Fibroblast of lung (primary cell): ENCODE measurements around the gene TMEM30A. TPM values are rescaled to one million over a fixed set of nuclear protein-coding genes. Genes with fewer than 3 reads are reported as not detected.

Source experiments
- DNase-seq, 2 donors: peaks; one replicate each; pipeline versions ENCODE4 v3.0.0 to v3.0.0-alpha.2; 2010; ENCODE audit warnings: low read depth in 2 of 2
- H2AFZ ChIP-seq: 2 replicates; pipeline ENCODE4 v1.5.1; 2012; ENCODE audit warnings: low read length, control low read depth, inconsistent platforms
- H3K27ac ChIP-seq: 2 replicates; pipeline ENCODE4 v1.5.1; 2011; ENCODE audit warnings: low read length, control low read depth; ENCODE audit not compliant: insufficient read depth
- H3K27me3 ChIP-seq: 2 replicates; pipeline ENCODE4 v1.5.1; 2011; ENCODE audit warnings: mild to moderate bottlenecking, low read length; ENCODE audit not compliant: control insufficient read depth, insufficient read depth
- H3K36me3 ChIP-seq: 2 replicates; pipeline ENCODE4 v1.5.1; 2011; ENCODE audit warnings: low read length; ENCODE audit not compliant: control insufficient read depth, insufficient read depth
- H3K4me1 ChIP-seq: 2 replicates; pipeline ENCODE4 v1.5.1; 2011; ENCODE audit warnings: low read length; ENCODE audit not compliant: control insufficient read depth, insufficient read depth; ENCODE audit errors: extremely low read depth
- H3K4me2 ChIP-seq: 2 replicates; pipeline ENCODE4 v1.5.1; 2011; ENCODE audit warnings: low read length, control low read depth; ENCODE audit not compliant: insufficient read depth; ENCODE audit errors: extremely low read depth
- H3K4me3 ChIP-seq, 4 experiments: fragments of 200-600 bp in 1 of 4; sonication (generic) in 1 of 4; replicated peaks in 1 of 4; 2 replicates each; pipeline ENCODE4 v1.5.1; 2011 to 2016; ENCODE audit warnings: low read length in 4 of 4, low read depth in 3 of 4, mild to moderate bottlenecking in 3 of 4, control low read depth in 2 of 4, inconsistent platforms in 1 of 4, mixed read lengths in 1 of 4; ENCODE audit not compliant: insufficient read depth in 1 of 4; ENCODE audit errors: control extremely low read depth in 1 of 4
- H3K79me2 ChIP-seq: 2 replicates; pipeline ENCODE4 v1.5.1; 2012; ENCODE audit warnings: mild to moderate bottlenecking, low read length, inconsistent platforms; ENCODE audit not compliant: control insufficient read depth, insufficient read depth
- H3K9ac ChIP-seq: 2 replicates; pipeline ENCODE4 v1.5.1; 2011; ENCODE audit warnings: mild to moderate bottlenecking, low read length, control low read depth; ENCODE audit not compliant: insufficient read depth
- H3K9me3 ChIP-seq: 2 replicates; pipeline ENCODE4 v1.5.1; 2012; ENCODE audit warnings: low read depth, low read length; ENCODE audit not compliant: control insufficient read depth, insufficient read depth
- H4K20me1 ChIP-seq: 2 replicates; pipeline ENCODE4 v1.5.1; 2011; ENCODE audit warnings: low read length; ENCODE audit not compliant: control insufficient read depth, insufficient read depth; ENCODE audit errors: extremely low read depth
- EZH2 ChIP-seq: IDR thresholded peaks from 2 replicates; pipeline ENCODE4 v1.5.1; 2012; ENCODE audit warnings: low read length, control low read depth, mild to moderate bottlenecking; ENCODE audit errors: missing control alignments
- polyA plus RNA-seq, 2 donors: library from polyadenylated mRNA; depleted of rRNA in 1 of 2; stranded (reverse) in 1 of 2; unstranded in 1 of 2; fragments of >200 nt; gene quantifications; 2 replicates each; pipeline ENCODE4 v1.2.1, GENCODE V29; 2011 to 2012; ENCODE audit warnings: missing spikeins in 1 of 2
- total RNA-seq: library from RNA; depleted of rRNA; stranded (reverse); fragments of >200 nt; gene quantifications from 2 replicates; pipeline ENCODE4 v1.2.1, GENCODE V29; 2014
- TF ChIP-seq, protein P1 (sequence below), 2 donors: IDR thresholded peaks in 1 of 2; conservative IDR thresholded peaks in 1 of 2; 1 replicate in 1 of 2; 2 replicates in 1 of 2; pipeline ENCODE4 v1.5.1; 2011 to 2012; ENCODE audit warnings: low read length in 2 of 2, control low read depth in 1 of 2, inconsistent platforms in 1 of 2, low read depth in 1 of 2, mild to moderate bottlenecking in 1 of 2

TMEM30A gene
- total and polyA plus RNA-seq, 2 donors (not counting 1 experiment from before 2014, with no cell fraction given) = 111 to 153 TPM

DNA sequence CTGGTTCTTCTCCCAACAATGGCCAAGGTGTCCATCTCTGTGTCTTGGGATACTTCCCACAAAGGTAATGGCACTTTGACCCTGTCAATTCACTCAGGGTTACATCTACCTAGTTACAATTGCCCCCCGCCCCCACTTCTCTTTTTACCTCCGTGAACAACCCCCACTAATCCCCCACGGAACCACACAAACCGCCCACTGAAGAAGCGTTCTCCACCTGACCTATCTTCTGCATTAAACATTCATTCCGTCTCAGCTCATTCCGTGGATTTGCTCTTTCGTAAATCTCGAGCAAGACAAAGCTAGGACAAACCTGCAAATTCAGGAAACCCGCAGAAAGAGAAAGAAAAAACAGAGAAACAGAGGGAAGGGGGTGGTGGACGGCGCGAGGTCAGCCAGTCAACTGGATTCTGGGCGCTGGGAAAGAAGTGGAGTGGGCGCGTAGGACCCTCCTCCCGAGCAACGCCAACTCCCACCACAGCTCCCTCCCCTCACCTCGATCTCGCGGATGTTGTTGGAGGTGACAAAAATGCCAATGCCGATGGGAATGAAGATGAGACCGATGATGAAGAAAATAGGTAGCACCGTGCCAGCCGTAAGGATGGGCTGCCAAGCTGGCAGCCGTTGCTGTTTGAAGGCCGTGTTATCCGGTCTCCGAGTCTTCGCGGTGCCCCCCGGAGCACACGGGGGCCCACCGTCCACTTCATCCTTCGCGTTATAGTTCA, 523 bp downstream of the TMEM30A start:
- H3K36me3 ChIP-seq = no peaks in the 10 kb centered on the region
- peak overlapping the region; percentile 95 for H3K9ac ChIP-seq
- H3K27me3 ChIP-seq = no peaks in the 10 kb centered on the region
- no peaks in the 10 kb centered on the region for H4K20me1 ChIP-seq
- H3K4me3 ChIP-seq = peak overlapping the region; percentile 88 to 99 (median 94)
- H3K9me3 ChIP-seq = no peaks in the 10 kb centered on the region
- H3K27ac ChIP-seq = peak overlapping the region; percentile 92
- H3K4me1 ChIP-seq = no peaks in the 10 kb centered on the region
- peak in 1 of 2 donors; percentile 48 for DNase-seq
- peaks cover 57% of the 10 kb centered on the region for H3K79me2 ChIP-seq
- H2AFZ ChIP-seq = peak overlapping the region; percentile 67
- H3K4me2 ChIP-seq = peak overlapping the region; percentile 96
- TF ChIP-seq, protein P1, sequence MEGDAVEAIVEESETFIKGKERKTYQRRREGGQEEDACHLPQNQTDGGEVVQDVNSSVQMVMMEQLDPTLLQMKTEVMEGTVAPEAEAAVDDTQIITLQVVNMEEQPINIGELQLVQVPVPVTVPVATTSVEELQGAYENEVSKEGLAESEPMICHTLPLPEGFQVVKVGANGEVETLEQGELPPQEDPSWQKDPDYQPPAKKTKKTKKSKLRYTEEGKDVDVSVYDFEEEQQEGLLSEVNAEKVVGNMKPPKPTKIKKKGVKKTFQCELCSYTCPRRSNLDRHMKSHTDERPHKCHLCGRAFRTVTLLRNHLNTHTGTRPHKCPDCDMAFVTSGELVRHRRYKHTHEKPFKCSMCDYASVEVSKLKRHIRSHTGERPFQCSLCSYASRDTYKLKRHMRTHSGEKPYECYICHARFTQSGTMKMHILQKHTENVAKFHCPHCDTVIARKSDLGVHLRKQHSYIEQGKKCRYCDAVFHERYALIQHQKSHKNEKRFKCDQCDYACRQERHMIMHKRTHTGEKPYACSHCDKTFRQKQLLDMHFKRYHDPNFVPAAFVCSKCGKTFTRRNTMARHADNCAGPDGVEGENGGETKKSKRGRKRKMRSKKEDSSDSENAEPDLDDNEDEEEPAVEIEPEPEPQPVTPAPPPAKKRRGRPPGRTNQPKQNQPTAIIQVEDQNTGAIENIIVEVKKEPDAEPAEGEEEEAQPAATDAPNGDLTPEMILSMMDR (conservative IDR thresholded peaks at IDR 0.05 in 1 of 2, IDR thresholded peaks at IDR 0.05 in 1 of 2; ENCODE audit: low read depth in 1 of 2, low read length in 2 of 2) = no peak
- no peak for TF ChIP-seq EZH2

DNA sequence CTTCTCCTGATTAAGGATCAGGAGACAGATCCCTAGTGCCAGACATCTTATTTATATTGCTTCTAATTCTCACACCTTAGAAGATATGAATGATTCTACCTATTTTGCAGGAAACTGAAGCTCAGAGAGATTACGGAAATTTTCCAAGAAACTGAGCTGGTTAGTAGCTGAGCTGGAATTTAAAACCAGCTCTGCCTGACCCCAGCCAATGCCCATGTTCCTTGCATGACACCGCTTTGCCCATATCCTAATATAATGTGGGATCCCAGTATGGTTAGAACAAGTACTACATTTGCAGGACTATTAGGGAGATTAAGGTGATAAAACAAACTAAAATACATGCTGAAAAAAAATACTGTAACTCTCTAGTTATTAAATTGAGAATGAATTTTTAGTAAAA, 1.9 kb downstream of the TMEM30A start:
- peak in 1 of 2 donors; percentile 31 for DNase-seq

GRCh38 chr6:75281653-75282052, 2.9 kb downstream of the TMEM30A start:
- H3K27me3 ChIP-seq = no peaks in the 10 kb centered on the region
- no peaks in the 10 kb centered on the region for H3K36me3 ChIP-seq
- no peak overlapping the region for H2AFZ ChIP-seq
- peaks cover 81% of the 10 kb centered on the region for H3K79me2 ChIP-seq
- H3K9ac ChIP-seq = no peak overlapping the region
- peak overlapping the region; percentile 96 for H3K4me2 ChIP-seq
- TF ChIP-seq EZH2 = no peak
- TF ChIP-seq, protein P1 (conservative IDR thresholded peaks at IDR 0.05 in 1 of 2, IDR thresholded peaks at IDR 0.05 in 1 of 2; ENCODE audit: low read depth in 1 of 2, low read length in 2 of 2) = no peak
- peak overlapping the region; percentile 27 to 99 (median 94) for H3K4me3 ChIP-seq
- H3K27ac ChIP-seq = peak overlapping the region; percentile 12
- H4K20me1 ChIP-seq = no peaks in the 10 kb centered on the region
- H3K9me3 ChIP-seq = no peaks in the 10 kb centered on the region
- no peak for DNase-seq
- peaks cover 2% of the 10 kb centered on the region for H3K4me1 ChIP-seq

More for the DNA sequence above, 1.9 kb downstream of the TMEM30A start:
- Histone ChIP-seq H3K36me3 (no peaks in the 10 kb centered on the region), H3K27ac (no peak overlapping the region), H2AFZ (no peak overlapping the region), H3K9ac (peak overlapping the region; percentile 20), H3K27me3 (no peaks in the 10 kb centered on the region), H4K20me1 (no peaks in the 10 kb centered on the region), H3K4me2 (peak overlapping the region; percentile 96), H3K4me3 (peak overlapping the region; percentile 88 to 99 (median 94)), H3K79me2 (peaks cover 71% of the 10 kb centered on the region), H3K4me1 (peaks cover 2% of the 10 kb centered on the region), H3K9me3 (no peaks in the 10 kb centered on the region)
- no peak for TF ChIP-seq EZH2
- TF ChIP-seq, protein P1 (conservative IDR thresholded peaks at IDR 0.05 in 1 of 2, IDR thresholded peaks at IDR 0.05 in 1 of 2; ENCODE audit: low read depth in 1 of 2, low read length in 2 of 2) = no peak
